Endothelial cell of umbilical vein (primary cell): ENCODE data around the gene CCHCR1. TPM values are rescaled to one million over a fixed set of nuclear protein-coding genes. Genes with fewer than 3 reads are reported as not detected.
A peak's percentile ranks its signal among the peaks of the same experiment; 100 is the strongest.
"Not testable (repeated sequence)": the region's sequence is repeated elsewhere in the genome, so short reads cannot be mapped to it uniquely, and the experiment has no call there.

ENCODE experiments used
- BruUV-seq: library from RNA; stranded (reverse); fragments of 400-500 nt; replicated peaks from 2 replicates; lab custom pipeline; 2021; lab: Mats Ljungman, UMichigan
- CTCF ChIA-PET: fragments of 300-600, 350-600 bp; sonication (Branson Sonifier 250); formaldehyde crosslinking; loops from one replicate; lab custom pipeline; 2021; ENCODE audit warnings: antibody characterized with exemption, inconsistent platforms; lab: Charles Lee
- POLR2A ChIA-PET: fragments of 300-600, 350-600 bp; sonication (Branson Sonifier 250); formaldehyde crosslinking; loops from one replicate; lab custom pipeline; 2021; ENCODE audit warnings: antibody characterized with exemption, inconsistent platforms; lab: Charles Lee
- DNase-seq: peaks from one replicate; pipeline ENCODE4 v3.0.0-alpha.2; 2011; ENCODE audit warnings: low read depth, low spot score
- FAIRE-seq: peaks from 2 replicates; lab custom pipeline; 2011; peaks lifted over from hg19 to GRCh38; lab: Jason Lieb, UNC
- H2AFZ ChIP-seq: 2 replicates; pipeline ENCODE4 v1.6.0; 2012; ENCODE audit warnings: low read depth, low read length, control low read depth, inconsistent platforms
- H3K27ac ChIP-seq: 2 replicates; pipeline ENCODE4 v1.5.1; 2011; ENCODE audit warnings: low read depth, mild to moderate bottlenecking, control low read depth, low read length, moderate library complexity; ENCODE audit not compliant: insufficient read depth
- H3K27me3 ChIP-seq, 2 experiments: 2 replicates each; pipeline versions ENCODE4 v1.6.0 to v1.6.1; 2011; ENCODE audit warnings: low read length in 2 of 2, mixed read lengths in 1 of 2; ENCODE audit not compliant: control insufficient read depth in 2 of 2, insufficient read depth in 2 of 2
- H3K36me3 ChIP-seq, 2 experiments: 2 replicates in 1 of 2; 3 replicates in 1 of 2; pipeline ENCODE4 v1.5.1; 2011; ENCODE audit warnings: low read length in 2 of 2, mild to moderate bottlenecking in 1 of 2, moderate library complexity in 1 of 2; ENCODE audit not compliant: control insufficient read depth in 2 of 2, insufficient read depth in 2 of 2; ENCODE audit errors: extremely low read depth in 1 of 2
- H3K4me1 ChIP-seq: 3 replicates; pipeline ENCODE4 v1.5.1; 2011; ENCODE audit warnings: mild to moderate bottlenecking, low read length; ENCODE audit not compliant: control insufficient read depth, insufficient read depth; ENCODE audit errors: extremely low read depth
- H3K4me2 ChIP-seq: 2 replicates; pipeline ENCODE4 v1.6.1; 2011; ENCODE audit warnings: low read length, control low read depth, mixed read lengths; ENCODE audit not compliant: insufficient read depth
- H3K4me3 ChIP-seq, 3 experiments: fragments of 200-600 bp in 1 of 3; sonication (generic), shearing (Covaris generic) in 1 of 3; replicated peaks in 1 of 3; 2 replicates each; pipeline ENCODE4 v1.5.1; 2011 to 2016; ENCODE audit warnings: control low read depth in 3 of 3, low read length in 3 of 3, mild to moderate bottlenecking in 2 of 3, inconsistent platforms in 1 of 3, low read depth in 1 of 3, moderate library complexity in 1 of 3; ENCODE audit not compliant: insufficient read depth in 1 of 3
- H3K79me2 ChIP-seq: 2 replicates; pipeline ENCODE4 v1.6.0; 2012; ENCODE audit warnings: low read length, inconsistent platforms; ENCODE audit not compliant: control insufficient read depth, insufficient read depth
- H3K9ac ChIP-seq: replicated peaks from 2 replicates; pipeline ENCODE3; 2011; ENCODE audit warnings: low read length, control low read depth; ENCODE audit not compliant: insufficient read depth; ENCODE audit errors: extremely low read depth
- H3K9me1 ChIP-seq: replicated peaks from 3 replicates; pipeline ENCODE4 v1.6.0; 2011; ENCODE audit warnings: mild to moderate bottlenecking, low read length; ENCODE audit not compliant: control insufficient read depth, insufficient read depth; ENCODE audit errors: extremely low read depth
- H3K9me3 ChIP-seq: replicated peaks from 2 replicates; pipeline ENCODE4 v1.5.1; 2012; ENCODE audit warnings: low read length, inconsistent platforms; ENCODE audit not compliant: control insufficient read depth, insufficient read depth
- H4K20me1 ChIP-seq: replicated peaks from 2 replicates; pipeline ENCODE3; 2011; ENCODE audit warnings: mild to moderate bottlenecking, low read length; ENCODE audit not compliant: control insufficient read depth, insufficient read depth; ENCODE audit errors: extremely low read depth
- EZH2 ChIP-seq: IDR thresholded peaks from 2 replicates; pipeline ENCODE4 v1.6.1; 2012; ENCODE audit warnings: borderline replicate concordance, low read depth, mild to moderate bottlenecking, moderate library complexity, low read length, inconsistent platforms; ENCODE audit not compliant: severe bottlenecking
- FOS ChIP-seq: IDR thresholded peaks from 2 replicates; pipeline ENCODE4 v1.6.1; 2011; ENCODE audit warnings: mild to moderate bottlenecking, low read length, moderate library complexity, borderline replicate concordance; ENCODE audit not compliant: insufficient read depth
- GATA2 ChIP-seq: IDR thresholded peaks from 2 replicates; pipeline ENCODE4 v1.7.0; 2011; ENCODE audit warnings: low read depth, mild to moderate bottlenecking, moderate library complexity, mixed read lengths, low read length; ENCODE audit not compliant: insufficient read length, insufficient read depth
- JUN ChIP-seq: IDR thresholded peaks from 2 replicates; pipeline ENCODE4 v1.6.1; 2011; ENCODE audit warnings: borderline replicate concordance, low read depth; ENCODE audit not compliant: insufficient read length, insufficient read depth
- MYC ChIP-seq: IDR thresholded peaks from one replicate; pipeline ENCODE4 v1.6.1; 2011; ENCODE audit warnings: mild to moderate bottlenecking, low read depth, low read length
- POLR2A ChIP-seq: IDR thresholded peaks from 2 replicates; pipeline ENCODE4 v1.6.1; 2012; ENCODE audit warnings: low read depth, mild to moderate bottlenecking, control low read depth, low read length
- POLR2AphosphoS5 ChIP-seq: IDR thresholded peaks from 2 replicates; pipeline ENCODE4 v1.6.1; 2012; ENCODE audit warnings: low read depth, mild to moderate bottlenecking, control low read depth, low read length, moderate library complexity; ENCODE audit not compliant: insufficient read depth
- dilution Hi-C: fragments of 300-500 bp; cut with MboI; formaldehyde crosslinking; loops from one replicate; pipeline ENCODE4 v1.15.0; 2019; ENCODE audit warnings: low sequenced_read_pairs; ENCODE audit not compliant: extremely low pct_ligation_motif_present
- intact Hi-C: fragments of 100-400 bp; cut with micrococcal nuclease; formaldehyde crosslinking; loops from one replicate; pipeline ENCODE4 v1.10.0; 2022
- polyA plus RNA-seq, 4 experiments: library from polyadenylated mRNA; depleted of rRNA in 3 of 4; stranded (reverse) in 3 of 4; unstranded in 1 of 4; fragments of >200 nt; gene quantifications; 2 replicates each; pipeline versions ENCODE4 v1.2.1 to v1.2.3, GENCODE V29; 2011 to 2012; ENCODE audit warnings: missing spikeins in 1 of 4
- total RNA-seq: library from RNA; stranded (reverse); gene quantifications from 2 replicates; pipeline ENCODE4 v1.2.3, GENCODE V29; 2021
- TF ChIP-seq, protein P1 (sequence below), 2 donors: IDR thresholded peaks; 1 replicate in 1 of 2; 2 replicates in 1 of 2; pipeline ENCODE4 v1.5.1; 2011; ENCODE audit warnings: low read length in 2 of 2, mild to moderate bottlenecking in 2 of 2, moderate library complexity in 2 of 2, control low read depth in 1 of 2, inconsistent platforms in 1 of 2, low read depth in 1 of 2; ENCODE audit not compliant: insufficient read depth in 1 of 2; ENCODE audit errors: extremely low read depth in 1 of 2
- TF ChIP-seq, protein P2 (sequence below): IDR thresholded peaks from 2 replicates; pipeline ENCODE4 v1.6.1; 2011; ENCODE audit not compliant: insufficient read depth, insufficient read length

Gene CCHCR1
- total and polyA plus RNA-seq, 2 donors (not counting 3 experiments of a cell fraction or from before 2014, with no cell fraction given), result 12.8 to 23.2 TPM

DNA sequence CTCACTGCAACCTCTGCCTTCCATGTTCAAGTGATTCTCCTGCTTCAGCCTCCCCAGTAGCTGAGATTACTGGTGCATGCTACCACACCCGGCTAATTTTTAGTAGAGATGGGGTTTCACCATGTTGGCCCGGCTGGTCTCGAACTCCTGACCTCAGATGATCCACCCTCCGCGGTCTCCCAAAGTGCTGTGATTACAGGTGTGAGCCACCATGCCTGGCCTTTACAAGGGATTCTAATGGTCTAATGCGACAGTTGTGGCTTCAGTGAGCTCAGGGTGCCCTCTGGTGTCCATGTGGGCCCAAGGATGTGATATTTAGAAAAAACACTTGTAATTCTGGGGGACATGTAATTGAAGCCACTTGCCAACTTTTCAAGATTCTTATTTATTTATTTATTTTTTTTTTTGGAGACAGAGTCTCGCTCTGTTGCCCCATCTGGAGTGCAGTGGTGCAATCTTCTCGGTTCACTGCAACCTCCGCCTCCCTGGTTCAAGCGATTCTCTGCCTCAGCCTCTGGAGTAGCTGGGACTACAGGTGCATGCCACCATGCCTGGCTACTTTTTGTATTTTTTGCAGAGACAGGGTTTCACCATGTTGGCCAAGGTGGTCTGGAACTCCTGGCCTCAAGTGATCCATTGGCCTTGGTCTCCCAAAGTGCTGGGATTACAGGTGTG, 35.0 kb upstream of the CCHCR1 start:
- BruUV-seq, H3K9me1 ChIP-seq, POLR2A ChIA-PET, H3K36me3 ChIP-seq, H3K4me3 ChIP-seq, H2AFZ ChIP-seq, dilution Hi-C loops, H4K20me1 ChIP-seq, H3K27ac ChIP-seq, H3K4me2 ChIP-seq, H3K9ac ChIP-seq, H3K4me1 ChIP-seq, H3K9me3 ChIP-seq, H3K27me3 ChIP-seq, H3K79me2 ChIP-seq: not testable (repeated sequence)
- peak; percentile 64 for FAIRE-seq
- TF ChIP-seq, protein P1, sequence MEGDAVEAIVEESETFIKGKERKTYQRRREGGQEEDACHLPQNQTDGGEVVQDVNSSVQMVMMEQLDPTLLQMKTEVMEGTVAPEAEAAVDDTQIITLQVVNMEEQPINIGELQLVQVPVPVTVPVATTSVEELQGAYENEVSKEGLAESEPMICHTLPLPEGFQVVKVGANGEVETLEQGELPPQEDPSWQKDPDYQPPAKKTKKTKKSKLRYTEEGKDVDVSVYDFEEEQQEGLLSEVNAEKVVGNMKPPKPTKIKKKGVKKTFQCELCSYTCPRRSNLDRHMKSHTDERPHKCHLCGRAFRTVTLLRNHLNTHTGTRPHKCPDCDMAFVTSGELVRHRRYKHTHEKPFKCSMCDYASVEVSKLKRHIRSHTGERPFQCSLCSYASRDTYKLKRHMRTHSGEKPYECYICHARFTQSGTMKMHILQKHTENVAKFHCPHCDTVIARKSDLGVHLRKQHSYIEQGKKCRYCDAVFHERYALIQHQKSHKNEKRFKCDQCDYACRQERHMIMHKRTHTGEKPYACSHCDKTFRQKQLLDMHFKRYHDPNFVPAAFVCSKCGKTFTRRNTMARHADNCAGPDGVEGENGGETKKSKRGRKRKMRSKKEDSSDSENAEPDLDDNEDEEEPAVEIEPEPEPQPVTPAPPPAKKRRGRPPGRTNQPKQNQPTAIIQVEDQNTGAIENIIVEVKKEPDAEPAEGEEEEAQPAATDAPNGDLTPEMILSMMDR (IDR thresholded peaks at IDR 0.05; ENCODE audit: extremely low read depth in 1 of 2, insufficient read depth in 1 of 2, low read depth in 1 of 2, low read length in 2 of 2), result peak; percentile 53 to 58
- peak; percentile 79 for DNase-seq
- intact Hi-C loops, result loop anchor here (1.0 to 5.0 kb wide), 5 partner anchors 34 to 360 kb away; partner anchors contain the start of gene TCF19
- CTCF ChIA-PET, result interaction anchor here (0.6 to 15.1 kb wide), 35 partner anchors 11 to 782 kb away, joined by 3 to 233 read pairs (median 4); partner anchors contain the start of genes POU5F1, PSORS1C1, PSORS1C2 and TCF19

DNA sequence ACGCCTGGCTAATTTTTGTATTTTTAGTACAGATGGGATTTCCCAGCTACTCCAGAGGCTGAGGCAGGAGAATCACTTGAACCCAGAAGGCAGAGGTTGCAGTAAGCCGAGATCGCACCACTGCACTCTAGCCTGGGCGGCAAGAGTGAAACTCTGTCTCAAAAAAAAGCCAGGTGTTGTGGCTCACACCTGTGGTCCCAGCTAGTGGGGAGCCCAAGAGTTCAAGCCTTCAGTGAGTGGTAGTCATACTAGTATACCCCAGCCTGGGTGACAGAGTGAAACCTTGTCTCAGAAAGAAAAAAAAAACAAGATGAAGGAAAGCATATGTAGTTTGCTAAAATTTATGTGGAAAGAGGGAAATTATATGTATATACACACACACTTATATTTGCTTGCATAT, 32.9 kb upstream of the CCHCR1 start:
- H3K9ac ChIP-seq, result no peak overlapping the region
- no peaks in the 10 kb centered on the region for H3K79me2 ChIP-seq
- H3K4me2 ChIP-seq, result no peak overlapping the region
- no TSS peak for BruUV-seq
- ChIA-PET POLR2A (no interaction called here), CTCF (interaction anchor here (1.3 to 15.1 kb wide), 5 partner anchors 42 to 175 kb away, joined by 3 to 233 read pairs (median 13); partner anchors contain the start of gene PSORS1C2)
- no peaks in the 10 kb centered on the region for H3K9me3 ChIP-seq
- dilution Hi-C loops, result no loop called here
- H3K27me3 ChIP-seq, result no peaks in the 10 kb centered on the region
- no peak overlapping the region for H3K4me3 ChIP-seq
- H2AFZ ChIP-seq, result no peak overlapping the region
- intact Hi-C loops, result loop anchor here (5.0 kb wide), 1 partner anchor 358 kb away; no protein-coding TSS in a partner anchor
- TF ChIP-seq MYC, result no peak
- no peak for TF ChIP-seq JUN
- TF ChIP-seq POLR2A, result no peak
- TF ChIP-seq EZH2, result no peak
- TF ChIP-seq GATA2, result no peak
- TF ChIP-seq, protein P1 (IDR thresholded peaks at IDR 0.05; ENCODE audit: extremely low read depth in 1 of 2, insufficient read depth in 1 of 2, low read depth in 1 of 2, low read length in 2 of 2), result no peak
- no peak for TF ChIP-seq FOS
- no peak for TF ChIP-seq POLR2AphosphoS5
- TF ChIP-seq, protein P2, sequence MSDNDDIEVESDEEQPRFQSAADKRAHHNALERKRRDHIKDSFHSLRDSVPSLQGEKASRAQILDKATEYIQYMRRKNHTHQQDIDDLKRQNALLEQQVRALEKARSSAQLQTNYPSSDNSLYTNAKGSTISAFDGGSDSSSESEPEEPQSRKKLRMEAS, result no peak
- no peak overlapping the region for H3K27ac ChIP-seq
- no peaks in the 10 kb centered on the region for H4K20me1 ChIP-seq
- H3K4me1 ChIP-seq, result no peaks in the 10 kb centered on the region
- no peak for DNase-seq
- no peaks in the 10 kb centered on the region for H3K9me1 ChIP-seq
- no peaks in the 10 kb centered on the region for H3K36me3 ChIP-seq
- no peak for FAIRE-seq
